ENCODE results near the gene SOCS1. TPM values are rescaled to one million over a fixed set of nuclear protein-coding genes. Genes with fewer than 3 reads are reported as not detected.

The SOCS1 gene
- total RNA-seq, 6 experiments from 2014 or later = 3.8 to 6.7 (median 5.9) TPM

- peak; percentile 39 for DNase-seq
Measured at GRCh38 chr16:11253009-11253994, 2.7 kb downstream of the SOCS1 start.

GRCh38 chr16:11252482-11252931 lies 3.5 kb downstream of the SOCS1 start:
- no peak overlapping the region; the same call in 1 of the 2 replicates for H3K27ac Mint-ChIP-seq
- H3K27me3 Mint-ChIP-seq (ENCODE audit: insufficient read depth) = no peaks in the 10 kb centered on the region
- no peak for TF ChIP-seq CTCF (IDR thresholded peaks at IDR 0.05)
- no peaks in the 10 kb centered on the region for H3K9me3 Mint-ChIP-seq
- DNase-seq = no peak
- H3K36me3 Mint-ChIP-seq (ENCODE audit: low read depth) = no peaks in the 10 kb centered on the region; the same call in 1 of the 2 replicates
- peak overlapping the region; percentile 63; the same call in 1 of the 2 replicates for H3K4me3 Mint-ChIP-seq
- peaks cover 32% of the 10 kb centered on the region for H3K4me1 Mint-ChIP-seq (ENCODE audit: low read depth)

More at GRCh38 chr16:11253009-11253994, 2.7 kb downstream of the SOCS1 start:
- H3K4me3 Mint-ChIP-seq = peak overlapping the region; percentile 63
- no peaks in the 10 kb centered on the region for H3K9me3 Mint-ChIP-seq
- peaks cover 37% of the 10 kb centered on the region for H3K4me1 Mint-ChIP-seq (ENCODE audit: low read depth)
- H3K36me3 Mint-ChIP-seq (ENCODE audit: low read depth) = no peaks in the 10 kb centered on the region; the same call in 1 of the 2 replicates
- H3K27me3 Mint-ChIP-seq (ENCODE audit: insufficient read depth) = no peaks in the 10 kb centered on the region
- peak overlapping the region; percentile 71 for H3K27ac Mint-ChIP-seq
- no peak for TF ChIP-seq CTCF (IDR thresholded peaks at IDR 0.05)

GRCh38 chr16:11251525-11252481 lies 4.2 kb downstream of the SOCS1 start:
- Mint-ChIP-seq H3K9me3 (no peaks in the 10 kb centered on the region), H3K36me3 (ENCODE audit: low read depth) (no peaks in the 10 kb centered on the region; the same call in 1 of the 2 replicates), H3K27ac (no peak overlapping the region; the same call in 1 of the 2 replicates), H3K4me3 (no peak overlapping the region), H3K4me1 (ENCODE audit: low read depth) (peaks cover 25% of the 10 kb centered on the region), H3K27me3 (ENCODE audit: insufficient read depth) (no peaks in the 10 kb centered on the region)
- peak; percentile 33 for DNase-seq
- TF ChIP-seq CTCF (IDR thresholded peaks at IDR 0.05) = no peak

- Mint-ChIP-seq H3K36me3 (ENCODE audit: low read depth) (no peaks in the 10 kb centered on the region; the same call in 1 of the 2 replicates), H3K27ac (no peak overlapping the region), H3K9me3 (no peaks in the 10 kb centered on the region), H3K4me3 (no peak overlapping the region), H3K4me1 (ENCODE audit: low read depth) (peaks cover 23% of the 10 kb centered on the region), H3K27me3 (ENCODE audit: insufficient read depth) (no peaks in the 10 kb centered on the region)
- DNase-seq = no peak
- no peak for TF ChIP-seq CTCF (IDR thresholded peaks at IDR 0.05)
Measured at GRCh38 chr16:11250786-11251524, 5.0 kb downstream of the SOCS1 start.

All from HFFc6 (cell line).